Ovary (tissue), 3 donors: ENCODE results near the gene ATL3.

Source experiments
- EP300 ChIP-seq: sonication (generic); formaldehyde crosslinking; IDR thresholded peaks from one replicate; pipeline ENCODE4 v1.6.1; 2017; ENCODE audit warnings: antibody characterized with exemption
- POLR2A ChIP-seq: fragments of 450-650 bp; IDR thresholded peaks from one replicate; pipeline ENCODE4 v1.6.1; 2017; ENCODE audit warnings: antibody characterized with exemption, mild to moderate bottlenecking, moderate library complexity
- TF ChIP-seq, protein P1 (sequence below), 3 donors: fragments of 450-650 bp in 2 of 3; fragments of 200-600 bp in 1 of 3; IDR thresholded peaks; one replicate each; pipeline versions ENCODE4 v1.5.1 to v1.8.0; 2016 to 2022; ENCODE audit warnings: antibody characterized with exemption in 3 of 3, mild to moderate bottlenecking in 1 of 3
- donor health status: DM: no; HTN: no; CAD: no.

DNA sequence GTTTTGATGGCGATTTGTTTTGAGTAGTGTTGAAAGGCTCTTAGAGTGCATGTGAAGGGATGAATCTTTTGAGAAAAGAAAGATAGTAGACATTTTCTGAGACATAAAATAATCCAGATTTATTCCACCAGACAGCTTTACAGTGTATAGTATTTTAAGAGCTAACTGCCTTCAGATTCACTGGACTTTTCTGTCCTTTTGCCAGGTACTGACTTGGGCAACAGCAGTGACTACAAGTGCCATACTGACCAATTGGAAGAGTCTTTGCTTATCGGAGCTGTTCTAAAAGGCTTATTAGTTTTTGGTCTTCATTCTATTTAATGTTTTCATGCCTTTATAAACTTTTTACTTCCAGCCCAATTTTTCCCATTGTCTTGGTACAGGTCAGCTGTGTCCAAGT is 42.6 kb upstream of the ATL3 start:
- TF ChIP-seq, protein P1, sequence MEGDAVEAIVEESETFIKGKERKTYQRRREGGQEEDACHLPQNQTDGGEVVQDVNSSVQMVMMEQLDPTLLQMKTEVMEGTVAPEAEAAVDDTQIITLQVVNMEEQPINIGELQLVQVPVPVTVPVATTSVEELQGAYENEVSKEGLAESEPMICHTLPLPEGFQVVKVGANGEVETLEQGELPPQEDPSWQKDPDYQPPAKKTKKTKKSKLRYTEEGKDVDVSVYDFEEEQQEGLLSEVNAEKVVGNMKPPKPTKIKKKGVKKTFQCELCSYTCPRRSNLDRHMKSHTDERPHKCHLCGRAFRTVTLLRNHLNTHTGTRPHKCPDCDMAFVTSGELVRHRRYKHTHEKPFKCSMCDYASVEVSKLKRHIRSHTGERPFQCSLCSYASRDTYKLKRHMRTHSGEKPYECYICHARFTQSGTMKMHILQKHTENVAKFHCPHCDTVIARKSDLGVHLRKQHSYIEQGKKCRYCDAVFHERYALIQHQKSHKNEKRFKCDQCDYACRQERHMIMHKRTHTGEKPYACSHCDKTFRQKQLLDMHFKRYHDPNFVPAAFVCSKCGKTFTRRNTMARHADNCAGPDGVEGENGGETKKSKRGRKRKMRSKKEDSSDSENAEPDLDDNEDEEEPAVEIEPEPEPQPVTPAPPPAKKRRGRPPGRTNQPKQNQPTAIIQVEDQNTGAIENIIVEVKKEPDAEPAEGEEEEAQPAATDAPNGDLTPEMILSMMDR (IDR thresholded peaks at IDR 0.05), result no peak
- TF ChIP-seq POLR2A (no peak), EP300 (no peak)
